GM19324 (cell line): ENCODE results near the gene NUP214.
"Not testable (repeated sequence)": the region's sequence is repeated elsewhere in the genome, so short reads cannot be mapped to it uniquely, and the experiment has no call there.

Source experiments
- ATAC-seq: cut with Tn5 transposase; IDR thresholded peaks from one replicate; pipeline ENCODE4 v1.9.1; 2021; ENCODE audit warnings: mild to moderate bottlenecking, moderate library complexity; ENCODE audit not compliant: unreplicated experiment, low FRiP score

NUP214 gene

GRCh38 chr9:131096269-131097125 lies 28.9 kb upstream of the NUP214 start, which contains the start of gene AIF1L:
Gene AIF1L, plus strand, starts transcription at chr9:131096531. Its CDS starts 99 bp downstream, at chr9:131096630.
- no peak for ATAC-seq

- no peak for ATAC-seq
Measured at GRCh38 chr9:131097126-131097947, 28.0 kb upstream of the NUP214 start.

- no peak for ATAC-seq
Measured at GRCh38 chr9:131097948-131098278, 27.5 kb upstream of the NUP214 start.

GRCh38 chr9:131098391-131099101 lies 26.8 kb upstream of the NUP214 start:
- ATAC-seq = no peak

- ATAC-seq = no peak
Measured at GRCh38 chr9:131099102-131099606, 26.2 kb upstream of the NUP214 start.

GRCh38 chr9:131099845-131100244 lies 25.5 kb upstream of the NUP214 start:
- ATAC-seq = not testable (repeated sequence)

- ATAC-seq = no peak
Measured at GRCh38 chr9:131100445-131100844, 24.9 kb upstream of the NUP214 start.

GRCh38 chr9:131101207-131101964 lies 24.0 kb upstream of the NUP214 start:
- ATAC-seq = no peak

GRCh38 chr9:131103024-131103423 lies 22.4 kb upstream of the NUP214 start:
- ATAC-seq = no peak

GRCh38 chr9:131103535-131103934 lies 21.9 kb upstream of the NUP214 start:
- ATAC-seq = no peak

- ATAC-seq = no peak
Measured at GRCh38 chr9:131104016-131104740, 21.2 kb upstream of the NUP214 start.

GRCh38 chr9:131105952-131106351 lies 19.4 kb upstream of the NUP214 start:
- ATAC-seq = no peak

- no peak for ATAC-seq
Measured at GRCh38 chr9:131107760-131108159, 17.6 kb upstream of the NUP214 start.

- no peak for ATAC-seq
Measured at GRCh38 chr9:131111186-131111853, 14.1 kb upstream of the NUP214 start.

GRCh38 chr9:131111854-131112311 lies 13.5 kb upstream of the NUP214 start:
- no peak for ATAC-seq

GRCh38 chr9:131112374-131113154 lies 12.8 kb upstream of the NUP214 start:
- no peak for ATAC-seq

- ATAC-seq = no peak
Measured at GRCh38 chr9:131113655-131114054, 11.7 kb upstream of the NUP214 start.

GRCh38 chr9:131114084-131114535 lies 11.3 kb upstream of the NUP214 start:
- no peak for ATAC-seq
